GM19099 (cell line): ENCODE results near the gene KAT8.

ENCODE experiments used
- POLR2A ChIP-seq: IDR thresholded peaks from 3 replicates; pipeline ENCODE4 v1.6.1; 2011; ENCODE audit warnings: low read depth; ENCODE audit not compliant: insufficient read length; ENCODE audit errors: extremely low read depth

Gene KAT8

DNA sequence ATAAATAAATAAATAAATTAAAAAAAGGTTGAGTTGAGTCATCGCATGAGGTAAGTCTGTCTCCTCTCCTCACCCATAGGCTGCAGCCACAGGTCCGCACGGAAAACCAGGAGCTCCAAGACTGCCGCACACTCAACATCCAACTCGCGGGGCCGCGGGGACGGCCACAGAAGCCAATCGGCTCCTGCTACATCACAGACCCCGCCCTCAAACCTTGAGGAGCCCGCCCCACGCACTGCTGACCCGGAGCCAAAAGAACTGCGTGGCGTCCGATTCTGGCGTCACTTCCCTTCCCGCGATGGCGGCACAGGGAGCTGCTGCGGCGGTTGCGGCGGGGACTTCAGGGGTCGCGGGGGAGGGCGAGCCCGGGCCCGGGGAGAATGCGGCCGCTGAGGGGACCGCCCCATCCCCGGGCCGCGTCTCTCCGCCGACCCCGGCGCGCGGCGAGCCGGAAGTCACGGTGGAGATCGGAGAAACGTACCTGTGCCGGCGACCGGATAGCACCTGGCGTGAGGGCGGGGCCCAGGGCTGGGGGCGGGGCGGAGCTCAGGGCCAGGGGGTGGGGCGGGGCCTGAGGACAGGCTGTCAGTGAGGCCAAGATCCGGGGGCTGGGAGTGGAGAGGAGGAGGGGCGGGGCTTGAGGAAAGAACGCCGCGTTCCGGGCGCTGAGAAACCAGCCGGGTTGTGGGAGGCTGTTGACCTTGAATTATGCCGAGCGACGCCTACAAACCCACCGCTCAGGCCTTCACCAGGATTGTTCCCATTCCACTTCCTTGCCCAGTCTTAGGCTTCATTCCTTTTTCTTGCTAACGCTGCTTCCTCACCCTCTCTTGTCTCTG, at the start of gene KAT8:
Gene KAT8, plus strand, starts transcription at position 281 of the 839 bp plus-strand sequence. Its CDS starts 18 bp downstream, at position 299.
- peak; percentile 92 for TF ChIP-seq POLR2A

DNA sequence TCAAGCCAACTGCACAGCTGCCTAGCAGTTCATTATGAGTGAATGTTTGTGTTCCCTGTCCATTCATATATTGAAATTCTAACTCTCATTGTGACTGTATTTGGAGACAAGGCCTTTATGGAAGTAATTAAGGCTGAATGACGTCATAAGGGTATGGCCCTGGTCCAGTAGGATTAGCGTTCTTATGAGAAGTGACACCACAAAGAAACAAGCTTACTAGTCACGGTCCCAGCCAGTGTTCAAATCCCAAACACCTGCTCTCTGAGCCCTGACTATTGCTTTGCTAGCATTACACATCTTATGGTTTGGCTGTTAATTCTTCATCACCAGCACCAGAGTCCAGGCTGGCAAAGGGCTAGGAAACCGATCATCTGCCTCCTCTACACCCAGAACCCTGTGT, 45.6 kb upstream of the KAT8 start:
- no peak for TF ChIP-seq POLR2A

DNA sequence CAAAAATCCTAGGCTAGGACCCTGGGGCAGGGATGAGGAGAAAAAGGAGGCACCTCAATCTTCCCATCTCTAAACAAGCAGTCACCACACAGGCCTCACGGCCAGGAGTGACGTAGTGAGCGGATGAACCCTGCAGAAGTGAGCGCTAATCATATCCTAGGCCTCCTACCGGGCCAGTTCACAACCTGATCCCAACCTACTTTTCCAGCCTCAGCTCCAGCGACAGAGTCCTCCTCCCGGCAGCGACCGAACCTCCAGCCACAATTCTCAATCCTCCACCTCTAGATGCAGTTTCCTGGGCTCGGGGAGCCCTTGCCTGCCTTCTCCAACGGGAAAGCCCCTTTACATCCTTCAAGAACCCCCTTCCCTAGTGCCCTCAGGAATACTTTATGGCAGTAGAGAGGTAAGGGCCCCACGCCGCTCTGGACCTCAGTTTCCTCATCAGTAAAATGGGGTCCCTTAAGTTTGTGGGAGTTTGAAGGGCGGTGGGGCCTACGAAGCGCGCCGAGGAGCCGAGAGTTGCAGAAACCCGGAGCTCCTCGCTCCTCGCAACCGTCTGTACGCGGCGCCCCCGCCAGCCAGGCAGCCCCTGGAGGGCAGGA, 44.8 kb upstream of the KAT8 start:
- peak; percentile 24 for TF ChIP-seq POLR2A

DNA sequence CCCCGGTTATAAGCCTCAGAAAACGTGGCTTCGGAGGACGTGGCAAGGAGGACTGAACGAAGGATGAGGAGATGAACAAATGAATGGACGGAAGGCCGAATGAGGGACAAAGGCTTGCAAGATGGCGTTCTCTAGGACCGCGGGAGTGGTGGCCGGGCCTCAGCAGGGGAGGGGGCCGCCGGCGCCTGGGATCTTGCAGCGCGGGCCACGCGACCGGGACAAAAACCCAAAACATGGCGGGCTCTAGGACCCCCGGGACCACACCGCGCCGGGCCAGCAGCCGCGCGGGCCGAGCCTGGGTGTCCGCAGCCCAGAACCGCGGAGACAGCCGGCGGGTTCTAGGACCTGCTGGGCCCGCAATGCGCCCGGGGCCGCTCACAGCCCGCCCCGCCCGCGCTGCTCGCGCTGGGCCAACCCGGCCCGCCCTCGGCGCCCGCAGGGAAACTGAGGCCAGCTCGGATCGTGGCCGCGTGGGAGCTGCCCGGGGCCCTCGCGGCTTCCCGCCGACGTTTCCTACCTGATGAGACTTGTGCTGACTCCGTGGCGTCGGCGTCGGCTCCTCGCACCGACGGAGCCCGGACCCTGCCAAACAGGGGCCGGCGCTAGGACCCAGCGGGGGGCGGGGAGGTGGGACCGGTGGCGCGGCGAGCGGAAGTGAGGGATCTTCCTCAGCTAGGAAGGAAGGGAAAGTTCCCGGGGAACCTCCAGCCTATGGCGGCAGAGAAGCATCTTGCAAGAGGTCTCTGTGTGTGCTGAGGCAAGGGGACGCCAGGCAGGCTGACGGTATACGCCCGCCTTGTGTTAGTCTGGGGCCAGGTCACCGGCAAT, 44.1 kb upstream of the KAT8 start:
- no peak for TF ChIP-seq POLR2A

DNA sequence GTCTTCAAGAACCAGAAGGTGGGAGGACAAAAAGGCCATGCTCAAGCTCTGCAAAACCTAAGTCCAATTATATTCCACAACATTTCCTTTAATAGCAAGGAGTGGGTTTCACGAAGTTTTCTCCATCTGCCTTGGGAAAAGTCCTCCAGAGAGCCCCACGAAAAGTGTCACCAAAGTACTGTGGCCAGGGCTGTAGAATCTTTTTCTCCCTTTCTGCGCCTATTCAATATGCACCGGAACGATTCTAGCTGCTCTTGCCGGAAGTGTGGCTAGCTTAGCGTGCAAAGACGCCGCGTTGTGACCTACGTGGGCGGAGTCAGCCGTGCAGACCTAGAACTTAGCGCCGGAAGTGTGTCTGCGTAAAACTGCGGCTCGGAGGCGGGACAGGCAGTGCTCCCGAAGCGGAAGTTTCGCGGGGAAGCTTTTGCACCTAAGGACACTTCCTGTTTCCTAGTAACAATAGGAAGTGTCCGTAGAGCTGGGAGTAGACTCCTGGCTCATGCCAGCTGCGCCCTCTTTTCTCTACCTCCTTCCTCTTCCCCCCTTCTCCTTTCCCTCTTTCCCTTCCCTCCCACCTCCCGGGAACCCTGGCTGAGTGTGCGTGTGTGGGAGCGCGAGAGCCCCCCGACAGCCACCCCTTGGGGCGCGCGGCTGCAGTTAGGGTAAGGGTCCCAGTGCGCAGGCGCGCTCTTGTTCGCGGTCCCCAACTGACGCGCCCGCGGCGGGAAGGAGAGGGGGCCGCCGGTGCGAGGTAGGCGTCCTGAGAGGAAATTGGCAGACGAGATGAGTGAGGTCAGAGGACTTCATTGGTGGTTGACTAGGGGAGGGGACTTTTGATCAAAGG, 43.3 kb upstream of the KAT8 start, which contains the start of the genes ZNF646 and ZNF668:
Gene ZNF646, plus strand, starts transcription at position 453 of the 844 bp plus-strand sequence. CDS start 1,903 bp downstream, outside the sequence.
Gene ZNF668, minus strand, starts transcription at position 271 of the 844 bp plus-strand sequence. CDS start 9,781 bp downstream, outside the sequence.
- TF ChIP-seq POLR2A, result peak; percentile 94

DNA sequence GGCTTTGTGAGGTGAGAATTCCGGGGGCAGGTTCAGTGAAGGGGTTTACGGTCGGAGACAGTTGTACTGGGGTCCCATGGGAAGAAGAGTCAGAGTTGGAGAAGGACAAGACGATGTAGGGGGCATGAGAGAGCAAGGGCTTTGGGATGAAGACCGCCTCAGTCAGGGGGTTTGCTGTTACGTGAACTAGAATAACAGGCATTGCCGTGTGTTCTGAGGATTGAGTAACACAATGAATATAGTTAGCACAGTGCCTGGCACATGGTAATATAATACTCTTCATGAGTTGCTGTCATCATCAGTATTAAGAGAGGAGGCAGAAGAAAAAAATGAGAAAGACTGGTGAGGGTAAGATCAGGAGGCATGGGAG, 42.7 kb upstream of the KAT8 start:
- no peak for TF ChIP-seq POLR2A

DNA sequence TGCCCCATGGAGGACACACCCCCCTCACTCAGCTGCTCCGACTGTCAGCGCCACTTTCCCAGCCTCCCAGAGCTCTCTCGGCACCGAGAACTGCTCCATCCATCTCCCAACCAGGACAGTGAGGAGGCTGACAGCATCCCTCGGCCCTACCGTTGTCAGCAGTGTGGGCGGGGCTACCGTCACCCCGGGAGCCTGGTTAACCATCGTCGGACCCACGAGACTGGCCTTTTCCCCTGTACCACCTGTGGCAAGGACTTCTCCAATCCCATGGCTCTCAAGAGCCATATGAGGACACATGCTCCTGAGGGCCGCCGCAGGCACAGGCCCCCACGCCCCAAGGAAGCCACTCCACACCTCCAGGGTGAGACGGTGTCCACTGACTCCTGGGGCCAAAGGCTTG, 41.1 kb upstream of the KAT8 start:
- no peak for TF ChIP-seq POLR2A

DNA sequence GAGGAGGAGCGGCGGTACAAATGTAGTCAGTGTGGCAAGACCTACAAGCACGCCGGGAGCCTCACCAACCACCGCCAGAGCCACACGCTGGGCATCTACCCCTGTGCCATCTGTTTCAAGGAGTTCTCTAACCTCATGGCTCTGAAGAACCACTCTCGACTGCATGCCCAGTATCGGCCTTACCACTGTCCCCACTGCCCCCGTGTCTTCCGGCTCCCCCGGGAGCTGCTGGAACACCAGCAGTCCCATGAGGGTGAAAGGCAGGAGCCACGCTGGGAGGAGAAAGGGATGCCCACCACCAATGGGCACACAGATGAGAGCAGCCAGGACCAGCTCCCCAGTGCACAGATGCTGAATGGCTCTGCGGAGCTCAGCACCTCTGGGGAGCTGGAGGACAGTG, 40.4 kb upstream of the KAT8 start:
- no peak for TF ChIP-seq POLR2A

DNA sequence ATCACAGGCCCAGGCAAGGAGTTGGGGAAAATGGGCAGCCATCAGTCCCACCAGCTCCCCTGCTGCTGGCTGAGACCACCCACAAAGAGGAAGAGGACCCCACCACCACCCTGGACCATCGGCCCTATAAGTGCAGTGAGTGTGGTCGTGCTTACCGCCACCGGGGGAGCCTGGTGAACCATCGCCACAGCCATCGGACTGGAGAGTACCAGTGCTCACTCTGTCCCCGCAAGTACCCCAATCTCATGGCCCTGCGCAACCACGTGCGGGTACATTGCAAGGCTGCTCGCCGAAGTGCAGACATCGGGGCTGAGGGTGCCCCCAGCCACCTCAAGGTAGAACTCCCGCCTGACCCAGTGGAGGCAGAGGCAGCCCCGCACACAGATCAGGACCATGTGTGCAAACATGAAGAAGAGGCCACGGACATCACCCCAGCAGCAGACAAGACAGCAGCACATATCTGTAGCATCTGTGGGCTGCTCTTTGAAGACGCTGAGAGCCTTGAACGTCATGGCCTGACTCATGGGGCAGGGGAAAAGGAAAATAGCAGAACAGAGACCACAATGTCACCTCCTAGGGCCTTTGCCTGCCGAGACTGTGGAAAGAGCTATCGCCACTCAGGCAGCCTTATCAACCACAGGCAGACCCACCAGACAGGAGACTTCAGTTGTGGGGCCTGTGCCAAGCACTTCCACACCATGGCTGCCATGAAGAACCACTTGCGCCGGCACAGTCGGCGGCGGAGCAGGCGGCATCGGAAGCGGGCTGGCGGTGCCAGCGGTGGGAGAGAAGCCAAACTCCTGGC, 39.7 kb upstream of the KAT8 start:
- no peak for TF ChIP-seq POLR2A

DNA sequence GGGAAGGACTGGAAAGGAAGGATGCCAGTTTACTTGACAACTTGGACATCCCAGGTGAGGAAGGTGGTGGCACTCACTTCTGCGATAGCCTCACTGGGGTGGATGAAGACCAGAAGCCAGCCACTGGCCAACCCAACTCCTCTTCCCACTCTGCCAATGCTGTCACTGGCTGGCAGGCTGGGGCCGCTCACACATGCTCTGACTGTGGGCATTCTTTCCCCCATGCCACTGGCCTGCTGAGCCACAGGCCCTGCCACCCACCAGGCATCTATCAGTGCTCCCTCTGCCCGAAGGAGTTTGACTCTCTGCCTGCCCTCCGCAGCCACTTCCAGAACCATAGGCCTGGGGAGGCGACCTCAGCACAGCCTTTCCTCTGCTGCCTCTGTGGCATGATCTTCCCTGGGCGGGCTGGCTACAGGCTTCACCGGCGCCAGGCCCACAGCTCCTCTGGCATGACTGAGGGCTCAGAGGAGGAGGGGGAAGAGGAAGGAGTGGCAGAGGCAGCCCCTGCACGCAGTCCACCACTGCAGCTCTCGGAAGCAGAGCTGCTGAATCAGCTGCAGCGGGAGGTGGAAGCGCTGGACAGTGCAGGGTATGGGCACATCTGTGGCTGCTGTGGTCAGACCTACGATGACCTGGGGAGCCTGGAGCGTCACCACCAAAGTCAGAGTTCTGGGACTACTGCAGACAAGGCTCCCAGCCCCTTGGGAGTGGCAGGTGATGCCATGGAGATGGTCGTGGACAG, 38.7 kb upstream of the KAT8 start:
- TF ChIP-seq POLR2A, result no peak

DNA sequence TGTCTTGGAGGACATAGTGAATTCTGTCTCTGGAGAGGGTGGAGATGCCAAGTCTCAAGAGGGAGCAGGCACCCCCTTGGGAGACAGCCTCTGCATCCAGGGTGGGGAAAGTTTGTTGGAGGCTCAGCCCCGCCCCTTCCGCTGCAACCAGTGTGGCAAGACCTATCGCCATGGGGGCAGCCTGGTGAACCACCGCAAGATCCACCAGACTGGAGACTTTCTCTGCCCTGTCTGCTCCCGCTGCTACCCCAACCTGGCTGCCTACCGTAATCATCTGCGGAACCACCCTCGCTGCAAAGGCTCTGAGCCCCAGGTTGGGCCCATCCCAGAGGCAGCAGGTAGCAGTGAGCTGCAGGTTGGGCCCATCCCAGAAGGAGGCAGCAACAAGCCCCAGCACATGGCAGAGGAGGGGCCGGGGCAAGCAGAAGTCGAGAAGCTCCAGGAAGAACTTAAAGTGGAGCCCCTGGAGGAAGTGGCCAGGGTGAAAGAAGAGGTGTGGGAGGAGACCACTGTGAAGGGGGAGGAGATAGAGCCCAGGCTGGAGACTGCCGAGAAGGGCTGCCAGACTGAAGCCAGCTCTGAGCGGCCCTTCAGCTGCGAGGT, 38.0 kb upstream of the KAT8 start:
- TF ChIP-seq POLR2A, result no peak

DNA sequence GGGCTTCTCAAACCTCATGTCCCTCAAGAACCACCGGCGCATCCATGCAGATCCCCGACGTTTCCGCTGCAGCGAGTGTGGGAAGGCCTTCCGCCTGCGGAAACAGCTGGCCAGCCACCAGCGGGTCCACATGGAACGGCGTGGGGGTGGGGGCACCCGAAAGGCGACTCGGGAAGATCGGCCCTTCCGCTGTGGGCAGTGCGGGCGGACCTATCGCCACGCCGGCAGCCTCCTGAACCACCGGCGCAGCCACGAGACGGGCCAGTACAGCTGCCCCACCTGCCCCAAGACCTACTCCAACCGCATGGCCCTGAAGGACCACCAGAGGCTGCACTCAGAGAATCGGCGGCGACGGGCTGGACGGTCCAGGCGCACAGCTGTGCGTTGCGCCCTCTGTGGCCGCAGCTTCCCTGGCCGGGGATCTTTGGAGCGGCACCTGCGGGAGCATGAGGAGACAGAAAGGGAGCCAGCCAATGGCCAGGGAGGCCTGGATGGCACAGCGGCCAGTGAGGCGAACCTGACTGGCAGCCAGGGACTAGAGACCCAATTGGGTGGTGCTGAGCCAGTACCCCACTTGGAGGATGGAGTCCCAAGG, 37.3 kb upstream of the KAT8 start:
- no peak for TF ChIP-seq POLR2A

DNA sequence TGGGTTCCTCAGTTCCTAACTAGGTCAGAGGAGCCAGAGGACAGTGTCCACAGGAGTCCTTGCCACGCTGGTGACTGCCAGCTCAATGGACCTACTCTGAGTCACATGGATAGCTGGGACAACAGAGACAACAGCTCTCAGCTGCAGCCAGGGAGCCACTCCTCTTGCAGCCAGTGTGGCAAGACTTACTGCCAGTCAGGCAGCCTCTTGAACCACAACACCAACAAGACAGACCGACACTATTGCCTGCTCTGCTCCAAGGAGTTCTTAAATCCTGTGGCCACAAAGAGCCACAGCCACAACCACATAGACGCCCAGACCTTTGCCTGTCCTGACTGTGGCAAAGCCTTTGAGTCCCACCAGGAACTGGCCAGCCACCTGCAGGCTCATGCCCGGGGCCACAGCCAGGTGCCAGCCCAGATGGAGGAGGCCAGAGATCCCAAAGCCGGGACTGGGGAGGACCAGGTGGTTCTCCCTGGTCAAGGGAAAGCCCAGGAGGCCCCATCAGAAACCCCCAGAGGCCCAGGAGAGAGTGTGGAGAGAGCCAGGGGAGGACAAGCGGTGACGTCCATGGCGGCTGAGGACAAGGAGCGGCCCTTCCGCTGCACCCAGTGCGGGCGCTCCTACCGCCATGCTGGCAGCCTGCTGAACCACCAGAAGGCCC, 36.6 kb upstream of the KAT8 start:
- TF ChIP-seq POLR2A, result no peak
